GM21576 (cell line): ENCODE results near the gene KLF13.
A peak's percentile ranks its signal among the peaks of the same experiment; 100 is the strongest.

Source experiments
- ATAC-seq: cut with Tn5 transposase; IDR thresholded peaks from one replicate; pipeline ENCODE4 v1.9.1; 2021; ENCODE audit warnings: mild to moderate bottlenecking, moderate library complexity; ENCODE audit not compliant: unreplicated experiment

Gene KLF13

DNA sequence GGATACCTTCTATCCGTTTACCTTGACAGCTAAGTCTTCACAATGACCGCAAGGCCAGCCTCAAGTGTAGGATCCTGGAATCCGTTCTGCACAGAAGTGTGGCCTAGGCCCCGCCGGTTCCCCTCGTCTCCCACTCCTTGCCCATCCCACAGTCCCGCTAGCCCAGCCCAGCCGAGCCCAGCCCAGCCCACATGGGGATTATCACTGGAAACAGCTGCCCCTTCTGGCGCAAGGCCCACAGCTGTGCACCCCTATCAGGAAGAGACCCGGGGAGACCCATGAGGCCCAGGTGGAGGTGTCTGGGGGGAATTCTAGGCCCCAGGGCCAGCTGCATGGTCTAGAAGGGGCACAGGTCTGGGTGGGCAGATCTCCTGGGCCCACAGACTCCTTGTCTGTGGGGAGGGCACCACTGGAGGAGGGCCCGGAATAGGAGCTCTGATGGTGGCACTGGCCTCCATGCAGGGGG is 27.9 kb upstream of the KLF13 start:
- no peak for ATAC-seq

DNA sequence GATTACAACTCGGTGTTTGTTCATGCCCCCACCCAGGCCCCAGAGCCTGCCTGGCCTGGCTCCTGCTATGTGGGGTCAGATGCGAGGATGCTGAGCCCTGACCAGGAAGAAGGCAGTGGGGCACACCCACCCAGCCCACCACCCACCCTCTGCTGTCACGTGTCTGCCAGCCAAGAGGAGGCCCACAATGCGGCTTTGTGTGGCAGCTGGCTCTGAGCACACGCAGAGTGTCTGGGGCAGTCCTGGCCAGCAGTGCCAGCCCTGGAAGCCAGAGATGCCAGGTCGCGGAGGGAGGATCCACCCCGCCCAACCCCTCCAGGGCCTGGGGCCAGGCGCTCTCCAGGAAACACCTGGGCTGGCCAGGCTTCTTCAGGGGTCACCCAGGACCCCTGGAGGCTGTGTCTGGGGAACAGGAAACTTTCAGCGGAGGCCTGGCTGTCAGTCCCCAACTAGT is 26.4 kb upstream of the KLF13 start:
- ATAC-seq: no peak

DNA sequence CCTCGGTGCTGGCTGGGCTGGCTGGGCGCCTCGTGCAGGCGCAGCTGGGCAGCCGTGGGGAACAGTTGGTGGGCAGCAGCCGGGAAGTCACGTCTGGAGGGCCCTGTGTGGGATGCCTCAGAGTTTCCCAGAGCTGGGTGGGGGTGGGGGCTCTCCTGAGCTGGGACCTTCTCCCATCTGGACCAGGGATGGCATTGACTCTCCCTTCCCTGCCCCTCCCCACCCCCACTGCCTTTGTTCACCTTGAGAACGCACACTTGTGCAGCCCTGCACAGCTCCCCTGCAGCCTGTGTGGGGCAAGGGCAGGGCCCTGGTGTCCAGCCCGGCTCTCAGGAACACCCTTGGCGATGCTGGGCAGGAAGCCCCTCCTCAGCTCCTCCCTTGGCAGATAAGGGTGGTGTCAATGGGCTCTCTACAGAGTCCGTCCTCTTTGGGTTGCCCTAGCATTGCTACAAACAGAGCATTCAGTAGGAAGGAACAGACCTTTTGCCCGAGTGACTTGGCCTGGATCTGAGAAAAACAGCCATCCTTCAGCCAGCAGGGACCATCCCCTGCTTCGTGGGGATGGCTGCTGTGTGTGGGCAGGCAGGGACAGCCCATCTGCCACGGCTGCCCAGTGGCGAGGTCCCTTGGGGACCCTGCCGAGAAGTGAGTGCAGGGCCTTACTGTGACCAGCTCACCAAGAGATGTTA is 25.5 kb upstream of the KLF13 start:
- ATAC-seq: no peak

DNA sequence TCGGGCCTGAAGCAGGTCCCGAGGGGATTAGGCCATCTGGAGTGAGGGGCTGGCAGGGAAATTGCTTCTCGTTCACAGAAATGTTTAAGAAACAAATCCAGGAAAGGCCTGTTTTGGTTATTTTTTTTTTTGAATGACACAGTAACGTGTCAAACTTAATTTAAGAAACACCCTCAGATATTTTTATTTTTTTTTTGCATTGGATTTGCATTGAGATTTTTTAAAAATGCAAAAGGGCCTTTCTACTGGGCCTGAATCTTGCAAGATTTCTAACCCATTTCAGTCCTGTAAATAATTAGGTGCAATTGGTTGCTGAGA is 25.0 kb upstream of the KLF13 start:
- ATAC-seq: no peak

DNA sequence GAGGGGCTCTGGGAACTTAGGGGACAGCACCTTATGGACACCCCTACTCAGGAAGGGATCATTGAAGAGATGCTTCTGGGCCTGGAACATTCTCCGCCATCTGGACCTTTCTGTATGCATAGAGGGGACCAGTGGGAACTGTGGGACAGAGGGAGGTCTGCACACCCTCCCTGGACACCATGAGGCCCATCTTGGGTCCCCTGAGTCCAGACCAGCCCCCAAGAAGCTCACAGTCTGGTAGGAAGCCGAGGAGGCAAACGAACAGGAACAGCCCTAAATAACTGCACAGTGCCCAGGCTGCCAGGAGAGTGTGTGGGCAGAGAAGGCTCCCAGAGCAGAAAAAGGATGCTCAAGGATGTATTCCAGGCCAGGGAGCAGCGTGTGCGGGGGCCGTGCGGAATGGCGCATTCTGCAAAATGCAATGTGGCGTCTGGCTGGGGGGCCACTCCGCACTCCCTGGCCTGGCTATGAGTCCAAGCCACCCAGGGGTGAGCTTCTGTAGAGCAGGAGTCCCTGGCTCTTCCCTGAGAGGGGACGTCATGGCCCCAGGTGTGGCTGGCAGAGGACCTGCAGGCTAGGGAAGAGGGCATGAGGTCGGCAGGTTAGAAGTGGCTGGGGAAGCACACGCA is 24.5 kb upstream of the KLF13 start:
- ATAC-seq: no peak

GRCh38 chr15:31302778-31303725 is 23.6 kb upstream of the KLF13 start:
- ATAC-seq: no peak

- ATAC-seq: no peak
Measured at GRCh38 chr15:31303726-31304648, 22.6 kb upstream of the KLF13 start.

GRCh38 chr15:31304751-31305365 is 21.8 kb upstream of the KLF13 start:
- ATAC-seq: no peak

DNA sequence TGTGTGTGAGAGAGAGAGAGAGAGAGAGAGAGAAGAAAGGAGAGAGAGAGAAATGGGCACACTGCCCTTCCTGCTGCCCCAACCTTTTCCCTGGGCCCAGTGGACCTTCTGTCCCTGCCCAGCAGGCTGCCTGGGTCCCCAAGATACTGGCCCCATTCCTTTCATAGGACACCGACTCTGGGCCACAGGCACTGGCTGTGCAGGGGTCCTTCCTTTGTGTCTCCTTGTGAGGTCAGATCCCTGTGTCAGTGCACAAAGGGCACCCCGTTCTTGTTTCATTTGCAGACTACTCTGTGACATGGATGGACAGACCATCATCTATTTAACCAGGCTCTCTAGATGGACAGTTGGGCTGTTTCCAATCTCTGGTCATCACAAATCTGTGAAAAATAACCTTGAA is 21.3 kb upstream of the KLF13 start:
- no peak for ATAC-seq

- no peak for ATAC-seq
Measured at GRCh38 chr15:31305796-31306425, 20.7 kb upstream of the KLF13 start.

GRCh38 chr15:31306426-31307269 is 20.0 kb upstream of the KLF13 start:
- ATAC-seq: no peak

GRCh38 chr15:31307270-31308184 is 19.1 kb upstream of the KLF13 start:
- no peak for ATAC-seq

- ATAC-seq: peak; percentile 53
Measured at GRCh38 chr15:31308185-31308639, 18.4 kb upstream of the KLF13 start.

DNA sequence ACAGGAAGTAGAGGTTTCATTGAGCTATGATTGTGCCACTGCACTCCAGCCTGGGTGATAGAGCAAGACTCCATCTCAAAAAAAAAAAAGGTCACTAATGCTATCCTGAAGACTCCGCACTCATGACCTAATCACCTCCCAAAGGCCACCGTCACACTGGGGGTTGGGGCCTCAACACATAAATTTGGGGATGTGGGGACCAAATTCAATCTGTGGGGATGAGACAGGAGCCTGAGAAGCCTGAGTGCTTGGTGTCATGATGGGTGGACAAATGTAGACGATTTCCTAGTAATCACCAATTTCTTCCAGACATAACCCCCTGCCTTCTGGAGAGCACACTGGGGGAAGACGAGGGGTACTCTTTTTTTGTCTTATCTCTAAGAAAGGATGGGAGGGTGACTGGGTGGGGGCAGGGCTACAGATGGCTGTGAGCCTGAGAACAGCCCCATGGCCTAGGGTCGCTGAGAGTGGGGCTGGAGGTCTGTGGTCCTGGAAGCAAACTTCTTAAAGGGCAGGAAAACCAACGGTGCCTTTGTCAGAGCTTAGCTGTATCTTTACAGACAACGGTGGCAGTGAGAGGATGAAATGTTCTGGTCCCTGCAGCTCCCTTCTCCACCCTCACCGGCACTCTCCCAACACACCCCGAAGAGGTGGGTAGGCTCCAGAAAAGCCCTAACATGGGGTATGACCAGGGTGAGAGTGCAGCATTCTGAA is 16.6 kb upstream of the KLF13 start:
- no peak for ATAC-seq

DNA sequence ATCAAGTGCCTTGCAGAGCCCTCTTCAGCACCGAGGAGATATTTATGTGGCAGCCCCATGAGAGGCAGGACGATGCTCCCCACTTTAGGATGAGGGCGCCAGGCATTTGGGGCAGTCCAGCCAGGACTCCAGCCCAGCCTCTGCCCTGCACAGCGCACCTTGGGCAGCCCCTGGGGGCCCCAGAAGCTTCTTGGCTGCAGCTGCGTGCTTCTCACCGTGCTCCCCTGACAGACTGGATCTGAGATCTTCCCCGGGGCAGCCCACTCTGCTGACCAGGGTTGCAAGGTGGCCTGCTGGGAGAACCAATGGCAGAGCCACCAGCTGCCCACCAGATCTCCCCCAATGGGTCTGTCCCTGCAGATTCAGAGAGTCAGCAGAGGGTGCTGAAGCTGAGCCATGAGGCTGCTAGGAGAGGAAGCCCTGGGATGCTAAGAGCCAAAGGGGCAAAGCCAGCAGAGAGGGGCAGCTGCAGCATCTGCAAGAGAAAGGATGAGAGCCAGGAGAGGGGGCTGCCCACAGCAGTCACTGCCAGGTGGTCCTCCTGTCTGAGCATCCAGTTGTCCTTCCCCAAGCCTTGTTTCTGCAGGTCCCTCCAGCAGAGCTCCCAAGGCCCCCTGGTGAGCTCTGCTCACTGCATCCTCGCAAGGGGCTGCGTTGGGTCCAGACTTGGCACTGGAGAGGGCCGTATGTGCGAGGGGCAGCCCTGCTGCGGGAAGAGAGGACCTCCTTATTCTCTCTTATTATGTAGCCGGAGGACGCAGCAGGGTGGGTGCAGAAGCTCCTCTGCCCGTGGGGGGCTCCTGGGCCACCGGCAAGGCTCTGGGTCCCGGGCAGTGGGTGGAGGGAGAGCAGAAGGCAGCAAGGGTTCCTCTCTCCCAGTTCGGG is 14.7 kb upstream of the KLF13 start:
- ATAC-seq: no peak

- no peak for ATAC-seq
Measured at GRCh38 chr15:31313223-31313622, 13.4 kb upstream of the KLF13 start.
